T-cell (primary cell): ENCODE measurements around the gene RADIL. TPM values are rescaled to one million over a fixed set of nuclear protein-coding genes. Genes with fewer than 3 reads are reported as not detected.

Experiments used
- ATAC-seq, 4 experiments: fragments of 200-7000 bp in 3 of 4; fragments of 150-1000 bp in 1 of 4; cut with Tn5 transposase; replicated peaks in 1 of 4; 1 replicate in 3 of 4; 2 replicates in 1 of 4; pipeline ENCODE4 v1.10.0; 2021; ENCODE audit warnings: moderate library complexity in 3 of 4, mild to moderate bottlenecking in 2 of 4, moderate number of reproducible peaks in 1 of 4
- CTCF ChIA-PET, 2 donors: fragments of 300-600 bp; sonication (Branson Sonifier 250); formaldehyde crosslinking; loops; one replicate each; lab custom pipeline; 2022; ENCODE audit warnings: antibody characterized with exemption in 2 of 2; lab: Charles Lee
- POLR2A ChIA-PET, 2 donors: fragments of 300-600 bp; sonication (Branson Sonifier 250); formaldehyde crosslinking; loops; one replicate each; lab custom pipeline; 2022; ENCODE audit warnings: antibody characterized with exemption in 2 of 2; lab: Charles Lee
- DNase-seq, 35 experiments: peaks; one replicate each; pipeline versions ENCODE4 v3.0.0 to v3.0.0-alpha.2; 2013 to 2023
- H3K27ac ChIP-seq: one replicate; pipeline ENCODE4 v1.5.1; 2013; ENCODE audit warnings: low read length
- H3K27me3 ChIP-seq, 2 experiments: replicated peaks in 1 of 2; 1 replicate in 1 of 2; 2 replicates in 1 of 2; pipeline versions ENCODE4 v1.6.1 to v1.7.0; 2013; ENCODE audit warnings: low read length in 1 of 2, mixed read lengths in 1 of 2; ENCODE audit not compliant: control insufficient read depth in 2 of 2, insufficient read depth in 2 of 2; ENCODE audit errors: extremely low read depth in 1 of 2
- H3K36me3 ChIP-seq, 2 donors: 1 replicate in 1 of 2; 2 replicates in 1 of 2; pipeline versions ENCODE4 v1.6.1 to v1.7.0; 2013; ENCODE audit warnings: low read length in 1 of 2; ENCODE audit not compliant: control insufficient read depth in 2 of 2, insufficient read depth in 1 of 2; ENCODE audit errors: extremely low read depth in 1 of 2
- H3K4me1 ChIP-seq, 2 experiments: 1 replicate in 1 of 2; 2 replicates in 1 of 2; pipeline versions ENCODE4 v1.6.1 to v1.7.0; 2013; ENCODE audit warnings: low read length in 2 of 2, mixed read lengths in 1 of 2; ENCODE audit not compliant: insufficient read depth in 2 of 2, control insufficient read depth in 1 of 2; ENCODE audit errors: extremely low read depth in 1 of 2
- H3K4me3 ChIP-seq, 2 donors: 1 replicate in 1 of 2; 2 replicates in 1 of 2; pipeline versions ENCODE4 v1.5.1 to v1.7.0; 2013; ENCODE audit warnings: mild to moderate bottlenecking in 2 of 2, low read length in 1 of 2, moderate library complexity in 1 of 2; ENCODE audit not compliant: control insufficient read depth in 1 of 2; ENCODE audit errors: extremely low read depth in 1 of 2
- H3K9me3 ChIP-seq: 2 replicates; pipeline ENCODE4 v1.7.0; 2013
- H3K27ac Mint-ChIP-seq, 2 donors: one replicate each; pipeline ENCODE4 v1.8.0; 2020 to 2021; ENCODE audit warnings: mild to moderate bottlenecking in 2 of 2, mixed read lengths in 2 of 2
- H3K27me3 Mint-ChIP-seq, 2 donors: one replicate each; pipeline ENCODE4 v1.8.0; 2021 to 2022; ENCODE audit warnings: mixed read lengths in 2 of 2
- H3K36me3 Mint-ChIP-seq: one replicate; pipeline ENCODE4 v1.8.0; 2021; ENCODE audit warnings: mixed read lengths
- H3K4me1 Mint-ChIP-seq, 3 donors: one replicate each; pipeline ENCODE4 v1.8.0; 2020 to 2022; ENCODE audit warnings: mixed read lengths in 3 of 3, mild to moderate bottlenecking in 1 of 3
- H3K4me3 Mint-ChIP-seq, 3 donors: one replicate each; pipeline ENCODE4 v1.8.0; 2020 to 2022; ENCODE audit warnings: mild to moderate bottlenecking in 3 of 3, mixed read lengths in 3 of 3, moderate library complexity in 3 of 3
- H3K9me3 Mint-ChIP-seq, 3 donors: one replicate each; pipeline ENCODE4 v1.8.0; 2020 to 2022; ENCODE audit warnings: mixed read lengths in 3 of 3
- WGBS: methylation state at CpG from one replicate; pipeline ENCODE4 v1.1.5; 2013; ENCODE audit warnings: missing lambda C conversion rate; ENCODE audit not compliant: insufficient coverage; 5-methylcytosine and 5-hydroxymethylcytosine counted together
- total RNA-seq, 35 experiments: library from RNA in 6 of 35; stranded (reverse) in 6 of 35; fragments of 120-200 nt in 1 of 35; gene quantifications; one replicate each; pipeline versions ENCODE4 v1.2.1 to v1.2.4 and lab custom pipeline; 2013 to 2026

The RADIL gene
- total RNA-seq, 5 donors from 2014 or later (not counting 1 experiment from before 2014, with no cell fraction given): 0.20 to 0.30 TPM; not detected in 3

DNA sequence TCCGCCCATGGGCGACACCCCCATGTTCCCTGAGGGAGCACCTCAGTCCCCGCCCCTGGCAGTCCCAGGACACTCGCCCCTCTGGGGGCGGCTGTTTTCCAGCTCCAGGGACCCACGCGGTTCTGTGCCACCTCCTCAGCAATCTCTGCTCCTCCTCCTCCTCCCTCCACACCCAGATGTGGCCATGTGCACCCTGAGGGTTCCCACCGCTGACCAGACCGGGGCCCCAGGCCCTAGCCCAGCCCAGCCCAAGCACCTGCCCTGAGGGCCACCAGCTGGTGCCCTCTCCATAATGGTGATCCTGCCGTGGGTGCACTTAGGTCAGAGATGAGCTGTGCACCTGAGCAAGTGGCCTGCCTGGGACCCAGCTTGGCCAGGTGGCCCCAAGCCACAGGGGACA lies 83.0 kb downstream of the RADIL start:
- peaks cover 0 to 4% of the 10 kb centered on the region in 2 experiments for H3K27me3 ChIP-seq
- no peak overlapping the region for H3K27ac ChIP-seq
- Mint-ChIP-seq H3K4me3 (no peak overlapping the region), H3K9me3 (no peaks in the 10 kb centered on the region), H3K27ac (no peak overlapping the region), H3K4me1 (no peaks in the 10 kb centered on the region), H3K27me3 (no peaks in the 10 kb centered on the region), H3K36me3 (no peaks in the 10 kb centered on the region)
- no peaks in the 10 kb centered on the region for H3K36me3 ChIP-seq
- no peak for DNase-seq
- no peaks in the 10 kb centered on the region for H3K9me3 ChIP-seq
- no peaks in the 10 kb centered on the region for H3K4me1 ChIP-seq
- H3K4me3 ChIP-seq: no peak overlapping the region
- no peak for ATAC-seq
- CTCF ChIA-PET: interaction anchor here in 1 of 2 donors (0.6 to 0.7 kb wide), 3 partner anchors 34 to 321 kb away, joined by 3 to 5 read pairs (median 4); no protein-coding TSS in a partner anchor
- 84% methylated on average over 9 of the region's 10 CpGs for WGBS
- POLR2A ChIA-PET: no interaction called here

DNA sequence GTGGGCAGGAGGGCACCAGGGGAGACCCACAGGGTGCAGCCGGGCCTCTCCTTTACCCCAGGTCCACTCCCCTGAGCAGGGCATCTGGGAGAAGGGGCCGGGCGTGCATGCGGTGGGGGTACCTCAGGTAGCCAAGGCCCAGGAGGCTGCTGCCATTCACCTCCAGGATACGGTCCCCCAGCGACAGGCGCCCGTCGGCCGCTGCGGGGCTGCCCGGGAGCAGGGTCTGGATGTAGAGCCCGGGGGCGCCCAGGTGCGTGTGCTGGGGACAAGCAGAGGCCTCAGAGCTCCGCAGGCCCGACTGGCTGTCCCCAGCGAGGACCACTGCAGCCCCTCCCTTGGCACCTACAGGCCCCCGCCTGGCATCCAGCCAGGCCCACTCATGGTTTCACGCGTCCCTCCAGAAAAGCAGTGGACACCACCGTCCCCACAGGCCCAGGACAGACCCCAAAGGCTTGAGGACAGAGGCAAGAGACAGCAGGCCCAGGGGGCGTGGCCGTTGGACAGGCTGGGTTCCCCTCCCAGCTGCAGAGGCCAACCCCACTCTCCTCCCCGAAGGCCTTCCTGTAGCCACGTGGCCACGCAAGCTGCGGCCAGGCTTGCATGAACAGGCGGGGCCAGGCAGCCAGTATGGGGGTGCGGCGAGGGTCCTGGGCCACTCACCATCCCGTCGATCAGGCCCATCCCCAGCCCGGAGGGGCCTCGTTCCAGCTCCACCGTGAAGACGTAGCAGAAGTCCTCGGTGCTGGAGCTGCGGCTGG lies 83.8 kb downstream of the RADIL start:
- H3K36me3 Mint-ChIP-seq: no peaks in the 10 kb centered on the region
- no peak for ATAC-seq
- Histone ChIP-seq H3K27ac (no peak overlapping the region), H3K27me3 (peaks cover 0 to 4% of the 10 kb centered on the region in 2 experiments), H3K9me3 (no peaks in the 10 kb centered on the region), H3K4me1 (no peaks in the 10 kb centered on the region), H3K4me3 (no peak overlapping the region), H3K36me3 (no peaks in the 10 kb centered on the region)
- CTCF ChIA-PET: interaction anchor here in 1 of 2 donors (0.6 to 1.0 kb wide), 5 partner anchors 34 to 322 kb away, joined by 3 to 6 read pairs (median 4); no protein-coding TSS in a partner anchor
- H3K27ac Mint-ChIP-seq: no peak overlapping the region
- POLR2A ChIA-PET: interaction anchor here in 1 of 2 donors (0.6 kb wide), 1 partner anchor 558 kb away, joined by 8 read pairs; no protein-coding TSS in a partner anchor
- no peak for DNase-seq
- no peak overlapping the region for H3K4me3 Mint-ChIP-seq
- H3K27me3 Mint-ChIP-seq: no peaks in the 10 kb centered on the region
- no peaks in the 10 kb centered on the region for H3K4me1 Mint-ChIP-seq
- 87% methylated on average over 34 of the region's 39 CpGs for WGBS
- no peaks in the 10 kb centered on the region for H3K9me3 Mint-ChIP-seq

GRCh38 chr7:4798706-4799235 lies 84.7 kb downstream of the RADIL start:
- H3K4me1 Mint-ChIP-seq: peaks cover 4 to 5% (median 5%) of the 10 kb centered on the region in 3 donors
- no peaks in the 10 kb centered on the region for H3K9me3 Mint-ChIP-seq
- peak in 1 of 4 experiments; percentile 8 for ATAC-seq
- Histone ChIP-seq H3K4me3 (no peak overlapping the region), H3K27me3 (peaks cover 0 to 4% of the 10 kb centered on the region in 2 experiments), H3K36me3 (no peaks in the 10 kb centered on the region), H3K9me3 (no peaks in the 10 kb centered on the region), H3K4me1 (no peaks in the 10 kb centered on the region), H3K27ac (no peak overlapping the region)
- DNase-seq: no peak
- ChIA-PET POLR2A (interaction anchor here in 1 of 2 donors (0.6 kb wide), 1 partner anchor 559 kb away, joined by 8 read pairs; no protein-coding TSS in a partner anchor), CTCF (interaction anchor here (0.5 to 1.0 kb wide), 7 partner anchors 11 to 1224 kb away, joined by 3 to 7 read pairs (median 4); no protein-coding TSS in a partner anchor)
- H3K27me3 Mint-ChIP-seq: no peaks in the 10 kb centered on the region
- 85% methylated on average over 14 of the region's 15 CpGs for WGBS
- no peak overlapping the region for H3K27ac Mint-ChIP-seq
- no peak overlapping the region for H3K4me3 Mint-ChIP-seq
- H3K36me3 Mint-ChIP-seq: no peaks in the 10 kb centered on the region

GRCh38 chr7:4797858-4798705 lies 85.4 kb downstream of the RADIL start:
- 20% methylated on average over 27 of the region's 37 CpGs for WGBS
- Mint-ChIP-seq H3K27me3 (no peaks in the 10 kb centered on the region), H3K4me1 (peaks cover 5 to 6% (median 5%) of the 10 kb centered on the region in 3 donors), H3K9me3 (no peaks in the 10 kb centered on the region), H3K36me3 (no peaks in the 10 kb centered on the region), H3K27ac (no peak overlapping the region), H3K4me3 (no peak overlapping the region)
- H3K4me3 ChIP-seq: no peak overlapping the region
- ATAC-seq: peak; percentile 84 to 88 (median 86)
- H3K4me1 ChIP-seq: peaks cover 0 to under 1% of the 10 kb centered on the region in 2 experiments
- H3K27me3 ChIP-seq: peaks cover 0 to 4% of the 10 kb centered on the region in 2 experiments
- H3K27ac ChIP-seq: no peak overlapping the region
- no peaks in the 10 kb centered on the region for H3K36me3 ChIP-seq
- POLR2A ChIA-PET: no interaction called here
- no peaks in the 10 kb centered on the region for H3K9me3 ChIP-seq
- CTCF ChIA-PET: interaction anchor here (0.5 to 1.0 kb wide), 6 partner anchors 12 to 1224 kb away, joined by 3 to 7 read pairs (median 4); no protein-coding TSS in a partner anchor
- DNase-seq: peak in 30 of 35 experiments; percentile 22 to 81 (median 50)

GRCh38 chr7:4796453-4796852 lies 87.1 kb downstream of the RADIL start:
- CTCF ChIA-PET: interaction anchor here in 1 of 2 donors (0.5 to 0.9 kb wide), 2 partner anchors 12 to 20 kb away, joined by 3 to 4 read pairs; no protein-coding TSS in a partner anchor
- peaks cover 0 to under 1% of the 10 kb centered on the region in 2 donors for H3K36me3 ChIP-seq
- WGBS: no CpG with 5 or more reads among the region's 9 CpGs
- H3K4me1 Mint-ChIP-seq: peaks cover 5 to 9% (median 6%) of the 10 kb centered on the region in 3 donors
- no peak for DNase-seq
- peaks cover 0 to 15% of the 10 kb centered on the region in 2 experiments for H3K4me1 ChIP-seq
- H3K36me3 Mint-ChIP-seq: no peaks in the 10 kb centered on the region
- H3K27me3 Mint-ChIP-seq: no peaks in the 10 kb centered on the region
- H3K27ac ChIP-seq: no peak overlapping the region
- ATAC-seq: no peak
- H3K9me3 ChIP-seq: no peaks in the 10 kb centered on the region
- no peak overlapping the region for H3K4me3 Mint-ChIP-seq
- H3K4me3 ChIP-seq: no peak overlapping the region
- H3K27me3 ChIP-seq: peaks cover 0 to 4% of the 10 kb centered on the region in 2 experiments
- H3K27ac Mint-ChIP-seq: no peak overlapping the region
- H3K9me3 Mint-ChIP-seq: no peaks in the 10 kb centered on the region
- POLR2A ChIA-PET: no interaction called here
